ENCODE data around the gene DAPP1.

DAPP1 gene

GRCh38 chr4:99915449-99915848 is 98.8 kb downstream of the DAPP1 start:
- Histone ChIP-seq H3K27me3 (ENCODE audit: insufficient read depth, low read length) (no peaks in the 10 kb centered on the region), H3K4me2 (ENCODE audit: low read length) (no peak overlapping the region), H2AFZ (ENCODE audit: low read length) (no peak overlapping the region), H3F3A (ENCODE audit: insufficient read depth, low read length) (no peaks in the 10 kb centered on the region), H3K79me2 (ENCODE audit: insufficient read depth, low read length) (no peaks in the 10 kb centered on the region), H3K27ac (ENCODE audit: low read depth, low read length, poor library complexity, severe bottlenecking) (no peak overlapping the region), H3K4me1 (ENCODE audit: insufficient read depth, low read length, severe bottlenecking) (no peaks in the 10 kb centered on the region), H3K9me3 (ENCODE audit: low read length) (no peaks in the 10 kb centered on the region), H4K20me1 (ENCODE audit: insufficient read depth, low read length) (no peaks in the 10 kb centered on the region), H3K9me2 (ENCODE audit: low read depth, low read length) (no peaks in the 10 kb centered on the region), H3K9ac (ENCODE audit: low read length) (no peak overlapping the region), H3K4me3 (ENCODE audit: low read depth, low read length, poor library complexity, severe bottlenecking) (no peak overlapping the region), H3K36me3 (ENCODE audit: insufficient read depth, low read length) (peaks cover 37% of the 10 kb centered on the region)
- TF ChIP-seq EZH2 (IDR thresholded peaks at IDR 0.05; ENCODE audit: borderline replicate concordance, low read length) = no peak
- TF ChIP-seq, protein P1, sequence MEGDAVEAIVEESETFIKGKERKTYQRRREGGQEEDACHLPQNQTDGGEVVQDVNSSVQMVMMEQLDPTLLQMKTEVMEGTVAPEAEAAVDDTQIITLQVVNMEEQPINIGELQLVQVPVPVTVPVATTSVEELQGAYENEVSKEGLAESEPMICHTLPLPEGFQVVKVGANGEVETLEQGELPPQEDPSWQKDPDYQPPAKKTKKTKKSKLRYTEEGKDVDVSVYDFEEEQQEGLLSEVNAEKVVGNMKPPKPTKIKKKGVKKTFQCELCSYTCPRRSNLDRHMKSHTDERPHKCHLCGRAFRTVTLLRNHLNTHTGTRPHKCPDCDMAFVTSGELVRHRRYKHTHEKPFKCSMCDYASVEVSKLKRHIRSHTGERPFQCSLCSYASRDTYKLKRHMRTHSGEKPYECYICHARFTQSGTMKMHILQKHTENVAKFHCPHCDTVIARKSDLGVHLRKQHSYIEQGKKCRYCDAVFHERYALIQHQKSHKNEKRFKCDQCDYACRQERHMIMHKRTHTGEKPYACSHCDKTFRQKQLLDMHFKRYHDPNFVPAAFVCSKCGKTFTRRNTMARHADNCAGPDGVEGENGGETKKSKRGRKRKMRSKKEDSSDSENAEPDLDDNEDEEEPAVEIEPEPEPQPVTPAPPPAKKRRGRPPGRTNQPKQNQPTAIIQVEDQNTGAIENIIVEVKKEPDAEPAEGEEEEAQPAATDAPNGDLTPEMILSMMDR (IDR thresholded peaks at IDR 0.05; ENCODE audit: low read length) = no peak

- Histone ChIP-seq H3K9me2 (ENCODE audit: low read depth, low read length) (no peaks in the 10 kb centered on the region), H3K4me3 (ENCODE audit: low read depth, low read length, poor library complexity, severe bottlenecking) (no peak overlapping the region), H3K27me3 (ENCODE audit: insufficient read depth, low read length) (no peaks in the 10 kb centered on the region), H4K20me1 (ENCODE audit: insufficient read depth, low read length) (no peaks in the 10 kb centered on the region), H3K4me1 (ENCODE audit: insufficient read depth, low read length, severe bottlenecking) (no peaks in the 10 kb centered on the region), H3K4me2 (ENCODE audit: low read length) (no peak overlapping the region), H3K79me2 (ENCODE audit: insufficient read depth, low read length) (no peaks in the 10 kb centered on the region), H3K36me3 (ENCODE audit: insufficient read depth, low read length) (peaks cover 53% of the 10 kb centered on the region), H2AFZ (ENCODE audit: low read length) (no peak overlapping the region), H3K9ac (ENCODE audit: low read length) (no peak overlapping the region), H3K27ac (ENCODE audit: low read depth, low read length, poor library complexity, severe bottlenecking) (no peak overlapping the region), H3F3A (ENCODE audit: insufficient read depth, low read length) (no peaks in the 10 kb centered on the region), H3K9me3 (ENCODE audit: low read length) (no peaks in the 10 kb centered on the region)
- no peak for TF ChIP-seq EZH2 (IDR thresholded peaks at IDR 0.05; ENCODE audit: borderline replicate concordance, low read length)
- TF ChIP-seq, protein P1 (IDR thresholded peaks at IDR 0.05; ENCODE audit: low read length) = no peak
These were observed 100.9 kb downstream of the DAPP1 start for GRCh38 chr4:99917575-99917974.

GRCh38 chr4:99918656-99919055 is 102.0 kb downstream of the DAPP1 start:
- Histone ChIP-seq H3K79me2 (ENCODE audit: insufficient read depth, low read length) (no peaks in the 10 kb centered on the region), H3K27me3 (ENCODE audit: insufficient read depth, low read length) (no peaks in the 10 kb centered on the region), H4K20me1 (ENCODE audit: insufficient read depth, low read length) (no peaks in the 10 kb centered on the region), H3K36me3 (ENCODE audit: insufficient read depth, low read length) (peaks cover 64% of the 10 kb centered on the region), H3K4me2 (ENCODE audit: low read length) (no peak overlapping the region), H3K9me2 (ENCODE audit: low read depth, low read length) (no peaks in the 10 kb centered on the region), H3K27ac (ENCODE audit: low read depth, low read length, poor library complexity, severe bottlenecking) (no peak overlapping the region), H3K9me3 (ENCODE audit: low read length) (no peaks in the 10 kb centered on the region), H3K4me3 (ENCODE audit: low read depth, low read length, poor library complexity, severe bottlenecking) (no peak overlapping the region), H3K4me1 (ENCODE audit: insufficient read depth, low read length, severe bottlenecking) (no peaks in the 10 kb centered on the region), H3K9ac (ENCODE audit: low read length) (no peak overlapping the region), H3F3A (ENCODE audit: insufficient read depth, low read length) (no peaks in the 10 kb centered on the region), H2AFZ (ENCODE audit: low read length) (no peak overlapping the region)
- TF ChIP-seq EZH2 (IDR thresholded peaks at IDR 0.05; ENCODE audit: borderline replicate concordance, low read length) = no peak
- TF ChIP-seq, protein P1 (IDR thresholded peaks at IDR 0.05; ENCODE audit: low read length) = no peak

Data from OCI-LY1 (cell line).